ENCODE measurements around the gene AP2A1.

AP2A1 gene

GRCh38 chr19:49795615-49796014 is 28.8 kb downstream of the AP2A1 start:
- no peak for DNase-seq

GRCh38 chr19:49798574-49798973 is 31.8 kb downstream of the AP2A1 start:
- DNase-seq: no peak

- DNase-seq: no peak
These were observed 32.5 kb downstream of the AP2A1 start for GRCh38 chr19:49799271-49799797.

GRCh38 chr19:49799798-49800376 is 33.1 kb downstream of the AP2A1 start:
- no peak for DNase-seq

GRCh38 chr19:49800771-49801170 is 34.0 kb downstream of the AP2A1 start:
- no peak for DNase-seq

- DNase-seq: no peak
These were observed 34.6 kb downstream of the AP2A1 start for GRCh38 chr19:49801401-49801888.

- no peak for DNase-seq
These were observed 35.3 kb downstream of the AP2A1 start for GRCh38 chr19:49801966-49802661.

GRCh38 chr19:49802836-49803528 is 36.2 kb downstream of the AP2A1 start:
- no peak for DNase-seq

- DNase-seq: no peak
These were observed 36.7 kb downstream of the AP2A1 start for GRCh38 chr19:49803529-49803856.

- no peak for DNase-seq
These were observed 39.2 kb downstream of the AP2A1 start for GRCh38 chr19:49805822-49806619.

GRCh38 chr19:49806620-49806959 is 39.8 kb downstream of the AP2A1 start:
- DNase-seq: no peak

GRCh38 chr19:49807058-49807903 is 40.5 kb downstream of the AP2A1 start:
- no peak for DNase-seq

- DNase-seq: no peak
These were observed 41.3 kb downstream of the AP2A1 start for GRCh38 chr19:49807904-49808675.

- peak; percentile 78 to 88 for DNase-seq
These were observed 41.9 kb downstream of the AP2A1 start for GRCh38 chr19:49808711-49809159.

GRCh38 chr19:49809160-49809940 is 42.5 kb downstream of the AP2A1 start:
- DNase-seq: peak; percentile 19 to 45

GRCh38 chr19:49809941-49810389 is 43.2 kb downstream of the AP2A1 start:
- DNase-seq: no peak

- no peak for DNase-seq
These were observed 44.5 kb downstream of the AP2A1 start for GRCh38 chr19:49811328-49811727.

- DNase-seq: no peak
These were observed 45.7 kb downstream of the AP2A1 start for GRCh38 chr19:49812452-49812996.

GRCh38 chr19:49812997-49813861 is 46.4 kb downstream of the AP2A1 start, which contains the start of gene FUZ:
FUZ (minus strand) TSS chr19:49813292; CDS start chr19:49813106, 186 bp downstream.
- DNase-seq: peak; percentile 77 to 83

Measured in stimulated activated CD4-positive, alpha-beta T cell treated with anti-CD3 and anti-CD28 coated beads, Interleukin-2, amount 100 ng/mL, for 48 hours (primary cell).